Endodermal cell (in vitro differentiated cells): ENCODE results near the gene RASSF8. TPM values are rescaled to one million over a fixed set of nuclear protein-coding genes. Genes with fewer than 3 reads are reported as not detected.

ENCODE experiments used
- DNase-seq: peaks from one replicate; pipeline ENCODE4 v3.0.0-alpha.2; 2017
- H3K27ac ChIP-seq: 2 replicates; pipeline ENCODE4 v1.5.1; 2013; ENCODE audit warnings: mild to moderate bottlenecking, low read depth, low read length, moderate library complexity
- H3K27me3 ChIP-seq: 2 replicates; pipeline ENCODE4 v1.6.1; 2013; ENCODE audit warnings: mild to moderate bottlenecking, low read length, moderate library complexity; ENCODE audit not compliant: insufficient read depth, control insufficient read depth, poor library complexity, severe bottlenecking
- H3K36me3 ChIP-seq: 2 replicates; pipeline ENCODE4 v1.7.0; 2013; ENCODE audit warnings: mild to moderate bottlenecking, low read length, moderate library complexity; ENCODE audit not compliant: control insufficient read depth, insufficient read depth
- H3K4me1 ChIP-seq: one replicate; pipeline ENCODE4 v1.7.0; 2013; ENCODE audit warnings: low read length; ENCODE audit not compliant: control insufficient read depth, insufficient read depth
- H3K4me3 ChIP-seq: 2 replicates; pipeline ENCODE4 v1.5.1; 2013; ENCODE audit warnings: mild to moderate bottlenecking, low read length, moderate library complexity
- H3K9ac ChIP-seq: 2 replicates; pipeline ENCODE4 v1.6.1; 2013; ENCODE audit warnings: mild to moderate bottlenecking, low read length, moderate library complexity; ENCODE audit not compliant: poor library complexity, severe bottlenecking; ENCODE audit errors: extremely low read depth
- H3K9me3 ChIP-seq: 2 replicates; pipeline ENCODE4 v1.6.1; 2013; ENCODE audit warnings: mild to moderate bottlenecking, low read length, moderate library complexity; ENCODE audit not compliant: control insufficient read depth
- H3K27ac Mint-ChIP-seq: 2 replicates; pipeline ENCODE4 v1.8.0; 2020; ENCODE audit warnings: mixed read lengths
- H3K27me3 Mint-ChIP-seq: 2 replicates; pipeline ENCODE4 v1.8.0; 2021; ENCODE audit warnings: mild to moderate bottlenecking, mixed read lengths; ENCODE audit not compliant: insufficient read depth
- H3K36me3 Mint-ChIP-seq: 2 replicates; pipeline ENCODE4 v1.8.0; 2020; ENCODE audit warnings: low read depth, mixed read lengths
- H3K4me1 Mint-ChIP-seq: 2 replicates; pipeline ENCODE4 v1.8.0; 2020; ENCODE audit warnings: mixed read lengths
- H3K4me3 Mint-ChIP-seq: 2 replicates; pipeline ENCODE4 v1.8.0; 2020; ENCODE audit warnings: mild to moderate bottlenecking, moderate library complexity, mixed read lengths
- H3K9me3 Mint-ChIP-seq: 2 replicates; pipeline ENCODE4 v1.8.0; 2020; ENCODE audit warnings: mild to moderate bottlenecking, mixed read lengths
- WGBS, 2 experiments: methylation state at CpG; one replicate each; pipeline versions ENCODE4 v1.1.5 to v1.1.7; 2013; ENCODE audit warnings: missing lambda C conversion rate in 2 of 2, mixed read lengths in 1 of 2; ENCODE audit not compliant: insufficient coverage in 1 of 2, insufficient read length in 1 of 2; 5-methylcytosine and 5-hydroxymethylcytosine counted together
- total RNA-seq, 2 donors: library from RNA; stranded (reverse); fragmentation: NEBNext Ultra II Directional in 1 of 2; extraction: Animal tissue kit (Norgen Biotek cat#: 25700) in 1 of 2; gene quantifications; 2 replicates in 1 of 2; 3 replicates in 1 of 2; pipeline ENCODE4 v1.2.1, GENCODE V29; 2021
- TF ChIP-seq, protein P1 (sequence below): fragments of 200-600 bp; sonication (generic); conservative IDR thresholded peaks from 2 replicates; pipeline ENCODE4 v1.5.0; 2021; ENCODE audit warnings: antibody characterized with exemption, mild to moderate bottlenecking

The RASSF8 gene
- total RNA-seq, 2 donors from 2014 or later: 87.0 to 183 TPM

DNA sequence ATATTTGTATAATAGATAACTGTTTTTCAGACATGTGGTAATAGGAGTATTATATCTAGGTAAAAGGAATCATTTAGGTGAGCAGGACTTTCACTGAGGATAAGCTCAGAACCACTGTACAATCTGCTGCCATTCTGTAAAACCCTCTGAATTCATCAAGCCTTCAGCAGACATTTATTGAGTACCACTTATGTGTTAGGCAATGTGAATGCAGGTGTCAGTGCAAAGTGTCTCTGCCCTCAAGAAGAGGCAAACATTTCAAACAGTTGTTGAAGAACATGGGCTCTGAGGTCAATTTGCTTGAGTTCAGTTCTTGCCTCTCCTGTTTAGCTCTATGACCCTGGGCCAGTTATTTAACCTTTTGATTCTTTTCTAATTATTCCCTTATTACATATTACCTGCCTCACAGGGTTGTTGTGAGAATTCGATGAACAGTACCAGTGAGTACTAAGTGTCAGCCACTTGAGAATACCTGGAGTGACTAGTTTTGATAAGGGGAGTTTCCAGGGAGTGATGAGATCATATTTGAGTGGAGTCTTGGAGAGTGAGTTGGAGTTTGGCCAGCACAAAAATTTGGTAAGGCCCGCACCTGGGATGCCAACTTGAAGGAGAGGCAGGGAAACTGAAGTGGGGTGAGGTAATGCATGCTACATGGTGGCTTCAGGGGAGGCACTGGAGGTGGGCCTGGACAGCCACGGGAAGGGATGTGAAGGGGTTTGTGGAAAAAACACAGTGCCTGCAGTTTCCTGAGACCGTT, 33.7 kb downstream of the RASSF8 start:
- Mint-ChIP-seq H3K9me3 (no peaks in the 10 kb centered on the region), H3K36me3 (peaks cover 5% of the 10 kb centered on the region), H3K4me3 (no peak overlapping the region), H3K4me1 (peaks cover 80% of the 10 kb centered on the region), H3K27me3 (no peaks in the 10 kb centered on the region), H3K27ac (peak overlapping the region; percentile 11)
- Histone ChIP-seq H3K27me3 (no peaks in the 10 kb centered on the region), H3K9me3 (no peaks in the 10 kb centered on the region), H3K4me3 (no peak overlapping the region), H3K9ac (no peak overlapping the region), H3K27ac (peak overlapping the region; percentile 10), H3K36me3 (peaks cover 11% of the 10 kb centered on the region), H3K4me1 (peaks cover 28% of the 10 kb centered on the region)
- 75 to 78% methylated on average over 3 to 4 of the region's 4 CpGs for WGBS, 2 experiments
- DNase-seq: no peak
- TF ChIP-seq, protein P1, sequence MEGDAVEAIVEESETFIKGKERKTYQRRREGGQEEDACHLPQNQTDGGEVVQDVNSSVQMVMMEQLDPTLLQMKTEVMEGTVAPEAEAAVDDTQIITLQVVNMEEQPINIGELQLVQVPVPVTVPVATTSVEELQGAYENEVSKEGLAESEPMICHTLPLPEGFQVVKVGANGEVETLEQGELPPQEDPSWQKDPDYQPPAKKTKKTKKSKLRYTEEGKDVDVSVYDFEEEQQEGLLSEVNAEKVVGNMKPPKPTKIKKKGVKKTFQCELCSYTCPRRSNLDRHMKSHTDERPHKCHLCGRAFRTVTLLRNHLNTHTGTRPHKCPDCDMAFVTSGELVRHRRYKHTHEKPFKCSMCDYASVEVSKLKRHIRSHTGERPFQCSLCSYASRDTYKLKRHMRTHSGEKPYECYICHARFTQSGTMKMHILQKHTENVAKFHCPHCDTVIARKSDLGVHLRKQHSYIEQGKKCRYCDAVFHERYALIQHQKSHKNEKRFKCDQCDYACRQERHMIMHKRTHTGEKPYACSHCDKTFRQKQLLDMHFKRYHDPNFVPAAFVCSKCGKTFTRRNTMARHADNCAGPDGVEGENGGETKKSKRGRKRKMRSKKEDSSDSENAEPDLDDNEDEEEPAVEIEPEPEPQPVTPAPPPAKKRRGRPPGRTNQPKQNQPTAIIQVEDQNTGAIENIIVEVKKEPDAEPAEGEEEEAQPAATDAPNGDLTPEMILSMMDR: no peak

DNA sequence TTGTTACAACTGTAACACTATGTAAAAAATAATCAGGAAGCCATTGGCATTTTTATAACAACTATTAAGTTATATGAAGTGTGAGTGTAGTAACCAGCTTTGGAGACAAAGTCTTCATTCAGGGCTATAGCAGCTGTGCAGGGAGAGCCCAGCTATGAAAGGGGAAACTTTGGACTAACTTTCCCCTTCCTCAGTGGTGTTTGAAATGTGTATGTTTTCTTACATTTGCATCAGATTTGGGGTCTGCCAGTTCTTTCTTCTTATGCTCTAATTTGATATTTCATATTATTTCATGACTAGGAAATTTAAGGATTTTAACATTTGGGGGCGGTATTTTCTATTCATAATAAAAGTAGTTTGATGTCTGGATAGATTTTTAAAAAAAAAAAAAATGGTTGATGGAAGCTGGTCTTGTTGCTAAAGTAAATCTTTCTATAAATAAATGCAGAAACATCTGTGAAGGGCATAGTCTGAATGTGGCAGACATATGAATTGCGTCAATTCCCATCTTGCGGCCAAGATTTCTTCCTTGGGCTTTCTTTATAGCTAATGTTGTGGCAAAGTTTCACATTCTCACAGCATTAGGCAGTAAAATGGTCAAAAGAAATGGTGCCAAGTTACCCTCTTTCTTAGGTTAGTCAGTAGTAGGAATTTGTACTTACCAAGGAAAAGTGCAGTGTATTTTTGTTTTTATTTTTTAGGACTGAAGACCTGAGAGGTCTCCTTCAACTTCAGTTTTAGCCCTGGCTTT, 35.6 kb downstream of the RASSF8 start:
- 88 to 93% methylated on average over 2 to 3 of the region's 3 CpGs for WGBS, 2 experiments
- Histone ChIP-seq H3K36me3 (peaks cover 22% of the 10 kb centered on the region), H3K4me1 (peaks cover 26% of the 10 kb centered on the region), H3K4me3 (no peak overlapping the region), H3K27ac (peak overlapping the region; percentile 9), H3K9ac (no peak overlapping the region), H3K27me3 (no peaks in the 10 kb centered on the region), H3K9me3 (no peaks in the 10 kb centered on the region)
- Mint-ChIP-seq H3K4me3 (no peak overlapping the region), H3K27me3 (no peaks in the 10 kb centered on the region), H3K4me1 (peaks cover 76% of the 10 kb centered on the region), H3K27ac (peak overlapping the region; percentile 74), H3K9me3 (no peaks in the 10 kb centered on the region), H3K36me3 (peaks cover 16% of the 10 kb centered on the region)
- DNase-seq: no peak
- TF ChIP-seq, protein P1: no peak

DNA sequence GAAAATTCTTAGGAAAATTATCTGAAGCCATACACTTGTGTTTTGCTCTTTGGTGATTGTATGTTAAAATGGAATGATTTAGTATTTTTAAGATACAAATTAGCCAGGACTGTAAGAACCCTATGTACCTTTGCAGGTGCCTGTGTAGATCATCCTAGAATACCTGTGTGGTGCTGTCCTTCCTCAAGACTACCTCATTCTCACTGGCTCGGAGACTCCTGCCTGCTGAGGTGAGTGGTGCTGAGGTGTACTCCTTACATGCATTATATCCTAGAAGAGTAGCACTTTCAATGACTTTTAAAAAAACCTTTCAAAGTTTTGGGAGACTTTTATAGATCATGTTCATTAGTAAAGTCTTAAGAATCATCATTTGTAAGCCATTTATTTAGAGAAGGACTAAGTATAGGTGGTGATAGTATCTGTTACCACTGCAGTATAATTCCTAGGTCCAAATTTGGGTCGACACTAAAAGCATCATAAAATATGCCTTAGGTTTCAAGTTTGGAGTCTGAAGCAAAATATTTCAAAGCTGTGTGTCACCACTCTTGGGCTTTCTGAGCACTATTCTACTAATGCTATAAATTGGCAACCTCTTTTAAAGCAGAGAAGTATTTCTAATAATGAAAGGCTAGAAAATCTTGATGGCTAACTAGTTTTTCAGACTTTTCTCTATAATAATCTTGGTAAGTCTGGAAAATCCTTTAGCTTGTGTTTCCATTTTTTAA, 36.6 kb downstream of the RASSF8 start:
- Histone ChIP-seq H3K27me3 (no peaks in the 10 kb centered on the region), H3K27ac (no peak overlapping the region), H3K9ac (no peak overlapping the region), H3K4me1 (peaks cover 21% of the 10 kb centered on the region), H3K36me3 (peaks cover 22% of the 10 kb centered on the region), H3K4me3 (no peak overlapping the region), H3K9me3 (no peaks in the 10 kb centered on the region)
- TF ChIP-seq, protein P1: no peak
- Mint-ChIP-seq H3K36me3 (peaks cover 17% of the 10 kb centered on the region), H3K27ac (peak overlapping the region; percentile 74), H3K4me1 (peaks cover 66% of the 10 kb centered on the region), H3K27me3 (no peaks in the 10 kb centered on the region), H3K9me3 (no peaks in the 10 kb centered on the region), H3K4me3 (no peak overlapping the region)
- peak; percentile 68 for DNase-seq
- WGBS, 2 experiments: 100% methylated on average over 1 to 2 of the region's 2 CpGs
